Mesothelial cell of epicardium (in vitro differentiated cells): ENCODE results near the gene SETMAR. TPM values are rescaled to one million over a fixed set of nuclear protein-coding genes. Genes with fewer than 3 reads are reported as not detected.

ENCODE experiments used
- DNase-seq, 2 experiments: peaks; one replicate each; pipeline ENCODE4 v3.0.0; 2021; ENCODE audit warnings: low spot score in 2 of 2; ENCODE audit not compliant: unreplicated experiment in 2 of 2
- H3K27ac Mint-ChIP-seq: 2 replicates; pipeline ENCODE4 v1.8.0; 2021; ENCODE audit warnings: mixed read lengths
- H3K27me3 Mint-ChIP-seq: 2 replicates; pipeline ENCODE4 v1.8.0; 2021; ENCODE audit warnings: low read depth, mixed read lengths
- H3K36me3 Mint-ChIP-seq: 2 replicates; pipeline ENCODE4 v1.8.0; 2021; ENCODE audit warnings: mixed read lengths
- H3K4me1 Mint-ChIP-seq: 2 replicates; pipeline ENCODE4 v1.8.0; 2021; ENCODE audit warnings: mixed read lengths
- H3K4me3 Mint-ChIP-seq: 2 replicates; pipeline ENCODE4 v1.8.0; 2021; ENCODE audit warnings: mild to moderate bottlenecking, moderate library complexity, mixed read lengths
- H3K9me3 Mint-ChIP-seq: 2 replicates; pipeline ENCODE4 v1.8.0; 2021; ENCODE audit warnings: mixed read lengths
- CTCF ChIP-seq: fragments of 200-600 bp; sonication (generic); IDR thresholded peaks from one replicate; pipeline ENCODE4 v1.5.0; 2021; ENCODE audit warnings: antibody characterized with exemption; ENCODE audit not compliant: unreplicated experiment
- total RNA-seq: library from RNA; stranded (reverse); gene quantifications from 3 replicates; pipeline ENCODE4 v1.2.1, GENCODE V29; 2021

SETMAR gene
- total RNA-seq, 1 donor from 2014 or later = 32.3 TPM

- H3K9me3 Mint-ChIP-seq = no peaks in the 10 kb centered on the region
- H3K36me3 Mint-ChIP-seq = no peaks in the 10 kb centered on the region
- DNase-seq = no peak
- H3K27me3 Mint-ChIP-seq = no peaks in the 10 kb centered on the region
- peaks cover 8% of the 10 kb centered on the region for H3K4me1 Mint-ChIP-seq
- no peak overlapping the region for H3K4me3 Mint-ChIP-seq
- no peak for TF ChIP-seq CTCF
- no peak overlapping the region for H3K27ac Mint-ChIP-seq
Observed at GRCh38 chr3:4335840-4336562, 32.8 kb downstream of the SETMAR start.

- Mint-ChIP-seq H3K36me3 (no peaks in the 10 kb centered on the region), H3K9me3 (no peaks in the 10 kb centered on the region), H3K27ac (no peak overlapping the region), H3K4me3 (no peak overlapping the region), H3K27me3 (no peaks in the 10 kb centered on the region), H3K4me1 (peaks cover 8% of the 10 kb centered on the region)
- TF ChIP-seq CTCF = no peak
- DNase-seq = no peak
Observed at GRCh38 chr3:4336850-4337546, 33.8 kb downstream of the SETMAR start.

- H3K9me3 Mint-ChIP-seq = no peaks in the 10 kb centered on the region
- H3K36me3 Mint-ChIP-seq = no peaks in the 10 kb centered on the region
- no peak for TF ChIP-seq CTCF
- DNase-seq = no peak
- H3K27me3 Mint-ChIP-seq = no peaks in the 10 kb centered on the region
- H3K4me3 Mint-ChIP-seq = no peak overlapping the region
- no peak overlapping the region for H3K27ac Mint-ChIP-seq
- peaks cover 8% of the 10 kb centered on the region for H3K4me1 Mint-ChIP-seq
Observed at GRCh38 chr3:4338751-4339150, 35.6 kb downstream of the SETMAR start.

- no peaks in the 10 kb centered on the region for H3K27me3 Mint-ChIP-seq
Observed at GRCh38 chr3:4340077-4340410, 36.9 kb downstream of the SETMAR start.

More at GRCh38 chr3:4340077-4340410, 36.9 kb downstream of the SETMAR start:
- H3K4me3 Mint-ChIP-seq = no peak overlapping the region
- DNase-seq = no peak
- peaks cover 4% of the 10 kb centered on the region for H3K36me3 Mint-ChIP-seq
- no peak overlapping the region for H3K27ac Mint-ChIP-seq
- peaks cover 5% of the 10 kb centered on the region for H3K9me3 Mint-ChIP-seq
- peaks cover 8% of the 10 kb centered on the region for H3K4me1 Mint-ChIP-seq
- TF ChIP-seq CTCF = no peak
